Measurements from ENCODE around the gene TMED6. TPM values are rescaled to one million over a fixed set of nuclear protein-coding genes. Genes with fewer than 3 reads are reported as not detected.
"Not testable (repeated sequence)": the region's sequence is repeated elsewhere in the genome, so short reads cannot be mapped to it uniquely, and the experiment has no call there.

TMED6 gene
- total RNA-seq, 2 donors from 2014 or later, result 0.53 to 0.66 TPM

DNA sequence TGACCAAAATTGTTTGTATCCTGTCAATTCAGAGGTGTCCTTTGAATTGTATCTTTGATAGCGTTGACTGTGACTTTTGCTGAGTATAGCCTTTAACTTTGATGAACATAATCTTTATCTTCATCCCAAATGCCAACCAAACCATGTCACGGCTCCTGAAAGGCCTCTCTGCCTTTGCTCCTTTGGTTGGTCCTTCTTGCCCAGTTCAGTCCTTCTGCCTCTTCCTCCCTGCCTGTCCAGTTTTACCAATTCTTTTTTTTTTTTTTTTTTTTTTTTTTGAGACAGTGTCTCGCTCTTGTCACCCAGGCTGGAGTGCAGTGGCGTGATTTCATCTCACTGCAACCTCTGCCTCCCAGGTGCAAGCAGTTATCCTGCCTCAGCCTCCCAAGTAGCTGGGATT lies 53.3 kb downstream of the TMED6 start:
- Histone ChIP-seq H3K4me3 (ENCODE audit: low read length) (no peak overlapping the region), H3K36me3 (ENCODE audit: control insufficient read depth, insufficient read depth, low read length) (no peaks in the 10 kb centered on the region), H3K27ac (ENCODE audit: low read depth, low read length) (no peak overlapping the region), H3K4me1 (ENCODE audit: control insufficient read depth, insufficient read depth, low read length) (peaks cover 8% of the 10 kb centered on the region), H3K27me3 (ENCODE audit: control insufficient read depth, insufficient read depth, low read length, poor library complexity, severe bottlenecking) (no peaks in the 10 kb centered on the region), H3K9ac (ENCODE audit: extremely low read depth, low read length, poor library complexity, severe bottlenecking) (no peak overlapping the region), H3K9me3 (ENCODE audit: control insufficient read depth, low read length) (no peaks in the 10 kb centered on the region)
- peaks cover 28% of the 10 kb centered on the region for H3K36me3 Mint-ChIP-seq (ENCODE audit: low read depth)
- TF ChIP-seq CTCF (conservative IDR thresholded peaks at IDR 0.05), result no peak
- 97 to 100% methylated on average over 2 to 4 of the region's 4 CpGs for WGBS, 2 experiments (ENCODE audit: insufficient coverage in 1 of 2, insufficient read length in 1 of 2)
- H3K4me1 Mint-ChIP-seq, result peaks cover 8% of the 10 kb centered on the region
- no peak overlapping the region for H3K4me3 Mint-ChIP-seq
- H3K27me3 Mint-ChIP-seq (ENCODE audit: insufficient read depth), result no peaks in the 10 kb centered on the region
- H3K27ac Mint-ChIP-seq, result no peak overlapping the region
- no peak for DNase-seq
- no peaks in the 10 kb centered on the region for H3K9me3 Mint-ChIP-seq

DNA sequence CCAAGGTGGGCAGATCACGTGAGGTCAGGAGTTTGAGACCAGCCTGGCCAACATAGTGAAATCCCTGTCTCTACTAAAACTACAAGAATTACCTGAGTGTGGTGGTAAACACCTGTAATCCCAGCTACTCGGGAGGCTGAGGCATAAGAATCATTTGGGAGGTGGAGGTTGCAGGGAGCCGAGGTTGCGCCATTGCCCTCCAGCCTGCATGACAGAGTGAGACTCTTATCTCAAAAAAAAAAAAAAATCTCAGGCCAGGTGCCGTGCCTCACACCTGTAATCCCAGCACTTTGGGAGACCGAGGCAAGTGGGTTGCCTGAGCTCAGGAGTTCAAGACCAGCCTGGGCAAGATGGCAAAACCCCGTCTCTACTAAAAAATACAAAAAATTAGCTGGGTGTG lies 54.8 kb downstream of the TMED6 start:
- DNase-seq; H3K36me3 ChIP-seq (ENCODE audit: control insufficient read depth, insufficient read depth, low read length); H3K27me3 ChIP-seq (ENCODE audit: control insufficient read depth, insufficient read depth, low read length, poor library complexity, severe bottlenecking); H3K4me3 ChIP-seq (ENCODE audit: low read length); H3K27ac Mint-ChIP-seq; H3K4me1 Mint-ChIP-seq; H3K9me3 Mint-ChIP-seq; H3K9ac ChIP-seq (ENCODE audit: extremely low read depth, low read length, poor library complexity, severe bottlenecking); H3K4me3 Mint-ChIP-seq; H3K27ac ChIP-seq (ENCODE audit: low read depth, low read length); H3K27me3 Mint-ChIP-seq (ENCODE audit: insufficient read depth); H3K4me1 ChIP-seq (ENCODE audit: control insufficient read depth, insufficient read depth, low read length); H3K9me3 ChIP-seq (ENCODE audit: control insufficient read depth, low read length): not testable (repeated sequence)
- peaks cover 28% of the 10 kb centered on the region for H3K36me3 Mint-ChIP-seq (ENCODE audit: low read depth)
- WGBS, 2 experiments (ENCODE audit: insufficient coverage in 1 of 2, insufficient read length in 1 of 2), result 90 to 95% methylated on average over 5 to 7 of the region's 7 CpGs

DNA sequence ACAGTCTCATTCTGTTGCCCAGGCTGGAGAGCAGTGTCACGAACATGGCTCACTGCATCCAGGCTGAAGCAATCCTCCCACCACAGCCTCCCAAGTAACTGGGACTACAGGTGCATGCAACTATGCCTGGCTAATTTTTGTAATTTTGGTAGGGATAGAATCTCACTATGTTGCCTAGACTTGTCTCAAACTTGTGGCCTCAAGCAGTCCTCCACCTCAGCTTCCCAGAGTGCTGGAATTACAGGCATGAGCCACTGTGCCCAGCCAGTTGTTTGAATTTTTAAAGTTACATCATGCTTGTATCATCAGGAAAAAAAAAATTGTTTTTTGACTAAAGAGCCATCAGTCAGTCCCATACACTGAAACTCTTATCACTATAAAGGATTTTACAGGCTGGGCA lies 57.5 kb downstream of the TMED6 start:
- no peak for TF ChIP-seq CTCF (conservative IDR thresholded peaks at IDR 0.05)
- 80 to 100% methylated on average over 1 of the region's 1 CpG for WGBS, 2 experiments (ENCODE audit: insufficient coverage in 1 of 2, insufficient read length in 1 of 2)
- H3K4me3 Mint-ChIP-seq, result no peak overlapping the region
- H3K4me1 Mint-ChIP-seq, result no peaks in the 10 kb centered on the region
- Histone ChIP-seq H3K9ac (ENCODE audit: extremely low read depth, low read length, poor library complexity, severe bottlenecking) (no peak overlapping the region), H3K9me3 (ENCODE audit: control insufficient read depth, low read length) (no peaks in the 10 kb centered on the region), H3K27ac (ENCODE audit: low read depth, low read length) (no peak overlapping the region), H3K4me3 (ENCODE audit: low read length) (no peak overlapping the region), H3K27me3 (ENCODE audit: control insufficient read depth, insufficient read depth, low read length, poor library complexity, severe bottlenecking) (no peaks in the 10 kb centered on the region), H3K4me1 (ENCODE audit: control insufficient read depth, insufficient read depth, low read length) (no peaks in the 10 kb centered on the region), H3K36me3 (ENCODE audit: control insufficient read depth, insufficient read depth, low read length) (no peaks in the 10 kb centered on the region)
- H3K27ac Mint-ChIP-seq, result no peak overlapping the region
- no peak for DNase-seq
- H3K27me3 Mint-ChIP-seq (ENCODE audit: insufficient read depth), result no peaks in the 10 kb centered on the region
- peaks cover 13% of the 10 kb centered on the region for H3K36me3 Mint-ChIP-seq (ENCODE audit: low read depth)
- no peaks in the 10 kb centered on the region for H3K9me3 Mint-ChIP-seq

GRCh38 chr16:69293401-69293800 lies 58.2 kb downstream of the TMED6 start:
- no peaks in the 10 kb centered on the region for H3K9me3 Mint-ChIP-seq
- H3K4me1 ChIP-seq (ENCODE audit: control insufficient read depth, insufficient read depth, low read length), result no peaks in the 10 kb centered on the region
- WGBS, 2 experiments (ENCODE audit: insufficient coverage in 1 of 2, insufficient read length in 1 of 2), result 91 to 95% methylated on average over 3 of the region's 3 CpGs
- no peak for TF ChIP-seq CTCF (conservative IDR thresholded peaks at IDR 0.05)
- H3K27ac Mint-ChIP-seq, result peak overlapping the region; percentile 1
- peaks cover 12% of the 10 kb centered on the region for H3K36me3 Mint-ChIP-seq (ENCODE audit: low read depth)
- H3K27me3 Mint-ChIP-seq (ENCODE audit: insufficient read depth), result no peaks in the 10 kb centered on the region
- no peak overlapping the region for H3K9ac ChIP-seq (ENCODE audit: extremely low read depth, low read length, poor library complexity, severe bottlenecking)
- DNase-seq, result no peak
- H3K4me1 Mint-ChIP-seq, result no peaks in the 10 kb centered on the region
- no peaks in the 10 kb centered on the region for H3K36me3 ChIP-seq (ENCODE audit: control insufficient read depth, insufficient read depth, low read length)
- no peak overlapping the region for H3K27ac ChIP-seq (ENCODE audit: low read depth, low read length)
- H3K9me3 ChIP-seq (ENCODE audit: control insufficient read depth, low read length), result no peaks in the 10 kb centered on the region
- no peak overlapping the region for H3K4me3 Mint-ChIP-seq
- no peaks in the 10 kb centered on the region for H3K27me3 ChIP-seq (ENCODE audit: control insufficient read depth, insufficient read depth, low read length, poor library complexity, severe bottlenecking)
- no peak overlapping the region for H3K4me3 ChIP-seq (ENCODE audit: low read length)

All from endodermal cell (in vitro differentiated cells).